ENCODE data around the gene COPZ2. TPM values are rescaled to one million over a fixed set of nuclear protein-coding genes. Genes with fewer than 3 reads are reported as not detected.

Gene COPZ2
- total RNA-seq, 4 donors from 2014 or later = 9.7 to 17.2 (median 12.5) TPM

- Histone ChIP-seq H3K36me3 (peaks cover 9% of the 10 kb centered on the region), H3K4me1 (peaks cover 88% of the 10 kb centered on the region), H3K4me3 (peak overlapping the region; percentile 74), H3K27me3 (no peaks in the 10 kb centered on the region), H3K27ac (peak overlapping the region; percentile 98), H3K9me3 (no peaks in the 10 kb centered on the region)
- no peak for TF ChIP-seq POLR2A (IDR thresholded peaks at IDR 0.05)
- no peak for DNase-seq (ENCODE audit: low spot score in 2 of 2)
- WGBS = 43% methylated on average over 6 of the region's 10 CpGs
Observed at GRCh38 chr17:48051283-48051682, 13.7 kb upstream of the COPZ2 start.

- TF ChIP-seq POLR2AphosphoS5 (IDR thresholded peaks at IDR 0.05) (peak in 1 of 3 donors; percentile 90), CTCF (IDR thresholded peaks at IDR 0.05) (no peak)
- Histone ChIP-seq H3K9me3 (no peaks in the 10 kb centered on the region), H3K27ac (peak overlapping the region; percentile 98), H3K4me1 (peaks cover 84% of the 10 kb centered on the region), H3K4me3 (peak overlapping the region; percentile 74), H3K36me3 (peaks cover 5% of the 10 kb centered on the region), H3K27me3 (no peaks in the 10 kb centered on the region)
- DNase-seq (ENCODE audit: low spot score in 2 of 2) = peak; percentile 95
- 1% methylated on average over 42 of the region's 53 CpGs for WGBS
Observed at GRCh38 chr17:48048384-48049126, 11.0 kb upstream of the COPZ2 start.

DNA sequence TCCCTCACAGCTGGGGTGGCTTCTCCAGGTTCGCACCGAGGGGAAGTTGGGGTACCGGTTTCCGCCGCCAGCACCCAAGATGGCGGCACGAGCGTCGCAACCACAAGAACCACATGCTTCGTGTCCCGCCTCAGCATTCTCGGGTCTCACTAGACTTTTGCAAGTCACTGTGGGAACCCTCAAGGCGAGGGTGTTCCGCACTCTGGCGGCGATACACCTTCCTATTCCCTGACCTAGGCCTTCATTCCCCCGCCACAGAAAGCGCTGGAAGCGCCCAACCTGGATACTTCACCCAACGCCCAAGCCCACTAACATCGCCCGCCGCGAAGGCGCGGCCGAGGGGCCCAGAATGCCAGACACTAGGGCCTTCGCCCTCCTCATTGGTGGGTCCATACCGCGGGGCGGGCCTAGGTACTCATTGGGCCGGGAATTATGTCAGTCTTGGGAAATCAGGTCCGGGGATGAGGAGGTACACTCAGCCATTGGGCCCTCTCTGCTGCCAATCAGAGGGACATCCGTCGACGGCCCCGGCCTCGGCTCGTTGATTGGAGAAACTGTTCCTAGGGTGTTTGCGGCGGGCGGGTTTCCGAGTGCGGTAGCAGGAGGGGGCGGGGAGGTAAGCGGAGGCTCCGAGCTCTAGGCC is 10.3 kb upstream of the COPZ2 start, which contains the start of gene NFE2L1:
Gene NFE2L1 (plus strand): TSS at position 619 of the 643 bp plus-strand sequence. CDS start 2,760 bp downstream, outside the sequence.
- Histone ChIP-seq H3K36me3 (peaks cover 5% of the 10 kb centered on the region), H3K4me3 (peak within 1 kb of the TSS; percentile 74), H3K9me3 (no peaks in the 10 kb centered on the region), H3K27ac (peak within 1 kb of the TSS; percentile 98), H3K27me3 (no peaks in the 10 kb centered on the region), H3K4me1 (peaks cover 84% of the 10 kb centered on the region)
- TF ChIP-seq POLR2A (IDR thresholded peaks at IDR 0.05) (peak in 1 of 2 donors; percentile 62), CTCF (IDR thresholded peaks at IDR 0.05) (no peak), EP300 (IDR thresholded peaks at IDR 0.05) (no peak), POLR2AphosphoS5 (IDR thresholded peaks at IDR 0.05) (peak in 2 of 3 donors; percentile 48 to 82)
- DNase-seq (ENCODE audit: low spot score in 2 of 2) = peak; percentile 100
- WGBS = 0% methylated on average over 4 of the region's 47 CpGs

- H3K4me3 ChIP-seq = peak overlapping the region; percentile 74
- peak overlapping the region; percentile 98 for H3K27ac ChIP-seq
- peaks cover 5% of the 10 kb centered on the region for H3K36me3 ChIP-seq
- no peak for TF ChIP-seq CTCF (IDR thresholded peaks at IDR 0.05)
- TF ChIP-seq EP300 (IDR thresholded peaks at IDR 0.05) = no peak
- no peak for TF ChIP-seq POLR2A (IDR thresholded peaks at IDR 0.05)
- no peak for TF ChIP-seq POLR2AphosphoS5 (IDR thresholded peaks at IDR 0.05)
- DNase-seq (ENCODE audit: low spot score in 2 of 2) = no peak
- no peaks in the 10 kb centered on the region for H3K9me3 ChIP-seq
- WGBS = 7% methylated on average over 24 of the region's 26 CpGs
- H3K27me3 ChIP-seq = no peaks in the 10 kb centered on the region
- peaks cover 79% of the 10 kb centered on the region for H3K4me1 ChIP-seq
Observed at GRCh38 chr17:48047113-48047740, 9.6 kb upstream of the COPZ2 start.

- peaks cover 70% of the 10 kb centered on the region for H3K4me1 ChIP-seq
Observed at GRCh38 chr17:48046296-48046695, 8.7 kb upstream of the COPZ2 start.

More at GRCh38 chr17:48046296-48046695, 8.7 kb upstream of the COPZ2 start:
- no peaks in the 10 kb centered on the region for H3K9me3 ChIP-seq
- peaks cover 3% of the 10 kb centered on the region for H3K36me3 ChIP-seq
- no peak for TF ChIP-seq POLR2A (IDR thresholded peaks at IDR 0.05)
- TF ChIP-seq POLR2AphosphoS5 (IDR thresholded peaks at IDR 0.05) = no peak
- TF ChIP-seq EP300 (IDR thresholded peaks at IDR 0.05) = no peak
- TF ChIP-seq CTCF (IDR thresholded peaks at IDR 0.05) = no peak
- H3K4me3 ChIP-seq = no peak overlapping the region
- no peaks in the 10 kb centered on the region for H3K27me3 ChIP-seq
- H3K27ac ChIP-seq = peak overlapping the region; percentile 98
- WGBS = 58% methylated on average over 7 of the region's 7 CpGs
- DNase-seq (ENCODE audit: low spot score in 2 of 2) = no peak

All from suprapubic skin (tissue), 4 donors.